Neural cell (in vitro differentiated cells): ENCODE data around the gene TBXA2R. TPM values are rescaled to one million over a fixed set of nuclear protein-coding genes. Genes with fewer than 3 reads are reported as not detected.

Experiments used
- H2AFZ ChIP-seq: fragments of 200-600, 300-800 bp; sonication (generic), shearing (Covaris generic); 2 replicates; pipeline ENCODE4 v1.6.0; 2014; ENCODE audit warnings: low read depth, mild to moderate bottlenecking, antibody characterized with exemption, low read length, moderate library complexity
- H3F3A ChIP-seq: fragments of 200-600 bp; shearing (Covaris generic); 2 replicates; pipeline ENCODE4 v1.6.1; 2016; ENCODE audit warnings: mild to moderate bottlenecking, moderate library complexity, mixed read lengths, antibody characterized with exemption, low read length; ENCODE audit not compliant: insufficient read depth, poor library complexity, severe bottlenecking
- H3K27ac ChIP-seq: fragments of 200-600, 300-800 bp; sonication (generic), shearing (Covaris generic); 2 replicates; pipeline ENCODE4 v1.5.1; 2014; ENCODE audit warnings: mild to moderate bottlenecking, low read length, moderate library complexity
- H3K27me3 ChIP-seq: fragments of 300-800, 200-600 bp; sonication (generic), shearing (Covaris generic); 2 replicates; pipeline ENCODE4 v1.6.0; 2014; ENCODE audit warnings: mild to moderate bottlenecking, low read depth, low read length, moderate library complexity; ENCODE audit not compliant: insufficient read depth
- H3K36me3 ChIP-seq: fragments of 300-800, 200-600 bp; sonication (generic), shearing (Covaris generic); 2 replicates; pipeline ENCODE4 v1.5.1; 2014; ENCODE audit warnings: mild to moderate bottlenecking, antibody characterized with exemption, low read length, moderate library complexity; ENCODE audit not compliant: insufficient read depth
- H3K4me2 ChIP-seq: fragments of 300-800, 200-600 bp; sonication (generic), shearing (Covaris generic); 2 replicates; pipeline ENCODE4 v1.6.0; 2014; ENCODE audit warnings: mild to moderate bottlenecking, low read length
- H3K4me3 ChIP-seq: fragments of 300-800, 200-600 bp; sonication (generic), shearing (Covaris generic); 2 replicates; pipeline ENCODE4 v1.5.1; 2014; ENCODE audit warnings: mild to moderate bottlenecking, low read length, moderate library complexity
- H3K79me2 ChIP-seq: fragments of 200-600 bp; shearing (Covaris generic); replicated peaks from 2 replicates; pipeline ENCODE4 v1.6.0; 2014; ENCODE audit warnings: mild to moderate bottlenecking, low read length, moderate library complexity; ENCODE audit not compliant: insufficient read depth
- H3K9ac ChIP-seq: fragments of 300-800, 200-600 bp; sonication (generic), shearing (Covaris generic); 2 replicates; pipeline ENCODE4 v1.6.1; 2016; ENCODE audit warnings: mild to moderate bottlenecking, low read length, mixed read lengths
- H3K9me2 ChIP-seq: fragments of 200-600 bp; shearing (Covaris generic); 2 replicates; pipeline ENCODE4 v1.6.1; 2016; ENCODE audit warnings: mild to moderate bottlenecking, low read length, mixed read lengths; ENCODE audit not compliant: insufficient read depth
- H3K9me3 ChIP-seq: fragments of 200-600, 300-800 bp; sonication (generic), shearing (Covaris generic); 2 replicates; pipeline ENCODE4 v1.6.1; 2016; ENCODE audit warnings: mild to moderate bottlenecking, mixed run types, low read length, moderate library complexity, mixed read lengths
- H4K20me1 ChIP-seq: fragments of 200-600 bp; shearing (Covaris generic); 2 replicates; pipeline ENCODE4 v1.6.1; 2016; ENCODE audit warnings: mild to moderate bottlenecking, mixed run types; ENCODE audit not compliant: insufficient read depth
- CTCF ChIP-seq: fragments of 450-650 bp; IDR thresholded peaks from 2 replicates; pipeline ENCODE4 v1.5.1; 2014; ENCODE audit warnings: antibody characterized with exemption, mild to moderate bottlenecking, moderate library complexity; ENCODE audit not compliant: poor library complexity, severe bottlenecking
- EP300 ChIP-seq: fragments of 450-650 bp; conservative IDR thresholded peaks from 2 replicates; pipeline ENCODE4 v1.6.1; 2014; ENCODE audit warnings: antibody characterized with exemption, mild to moderate bottlenecking, moderate library complexity; ENCODE audit not compliant: poor library complexity, severe bottlenecking
- EZH2 ChIP-seq: fragments of 200-600, 300-800 bp; shearing (Covaris generic), sonication (generic); IDR thresholded peaks from 2 replicates; pipeline ENCODE4 v1.6.1; 2014; ENCODE audit warnings: antibody characterized with exemption, low read length, borderline replicate concordance, mild to moderate bottlenecking; ENCODE audit not compliant: insufficient read depth, poor library complexity, severe bottlenecking
- MXI1 ChIP-seq: fragments of 450-650 bp; conservative IDR thresholded peaks from 2 replicates; pipeline ENCODE4 v1.6.1; 2014; ENCODE audit warnings: antibody characterized with exemption, mild to moderate bottlenecking; ENCODE audit not compliant: poor library complexity, severe bottlenecking
- POLR2AphosphoS5 ChIP-seq: IDR thresholded peaks from 2 replicates; pipeline ENCODE4 v1.6.1; 2012
- RAD21 ChIP-seq: fragments of 450-650 bp; conservative IDR thresholded peaks from 2 replicates; pipeline ENCODE4 v1.6.1; 2014; ENCODE audit warnings: antibody characterized with exemption, mild to moderate bottlenecking, moderate library complexity
- REST ChIP-seq: IDR thresholded peaks from 2 replicates; pipeline ENCODE4 v1.6.1; 2012; ENCODE audit warnings: borderline replicate concordance
- SMC3 ChIP-seq: fragments of 450-650 bp; conservative IDR thresholded peaks from 2 replicates; pipeline ENCODE4 v1.6.1; 2014; ENCODE audit warnings: antibody characterized with exemption, mild to moderate bottlenecking, moderate library complexity; ENCODE audit not compliant: poor library complexity
- TAF1 ChIP-seq: IDR thresholded peaks from 2 replicates; pipeline ENCODE4 v1.6.1; 2012; ENCODE audit warnings: low read depth
- polyA plus RNA-seq: library from polyadenylated mRNA; depleted of rRNA; stranded (reverse); fragments of >200 nt; gene quantifications from 2 replicates; pipeline ENCODE4 v1.2.3, GENCODE V29; 2014

The TBXA2R gene
- polyA plus RNA-seq, 1 donor from 2014 or later = not detected

- Histone ChIP-seq H3K36me3 (no peaks in the 10 kb centered on the region), H3K9ac (no peak overlapping the region), H3K9me2 (no peaks in the 10 kb centered on the region), H4K20me1 (no peaks in the 10 kb centered on the region), H3K79me2 (peaks cover 11% of the 10 kb centered on the region), H3K4me3 (no peak overlapping the region), H3K4me2 (no peak overlapping the region), H2AFZ (no peak overlapping the region), H3K27ac (no peak overlapping the region), H3F3A (no peaks in the 10 kb centered on the region), H3K27me3 (no peaks in the 10 kb centered on the region), H3K9me3 (no peaks in the 10 kb centered on the region)
- TF ChIP-seq MXI1 (no peak), TAF1 (no peak), SMC3 (no peak), EZH2 (no peak), CTCF (no peak), EP300 (no peak), REST (no peak), POLR2AphosphoS5 (no peak), RAD21 (no peak)
Observed at GRCh38 chr19:3620817-3621547, 14.3 kb upstream of the TBXA2R start.

GRCh38 chr19:3620145-3620816, 13.6 kb upstream of the TBXA2R start:
- no peak for TF ChIP-seq RAD21
- no peak for TF ChIP-seq EZH2
- no peak for TF ChIP-seq SMC3
- no peak for TF ChIP-seq CTCF
- no peak for TF ChIP-seq EP300
- no peak for TF ChIP-seq REST
- TF ChIP-seq MXI1 = no peak
- no peak for TF ChIP-seq POLR2AphosphoS5
- no peak for TF ChIP-seq TAF1
- Histone ChIP-seq H3K36me3 (no peaks in the 10 kb centered on the region), H3K27ac (no peak overlapping the region), H3K9me2 (no peaks in the 10 kb centered on the region), H3K9ac (no peak overlapping the region), H3K4me2 (no peak overlapping the region), H3K4me3 (no peak overlapping the region), H3F3A (no peaks in the 10 kb centered on the region), H3K79me2 (peaks cover 5% of the 10 kb centered on the region), H3K27me3 (no peaks in the 10 kb centered on the region), H4K20me1 (no peaks in the 10 kb centered on the region), H2AFZ (no peak overlapping the region), H3K9me3 (no peaks in the 10 kb centered on the region)
